Activated naive CD4-positive, alpha-beta T cell treated with anti-CD3 and anti-CD28 coated beads, Interleukin-2, amount 50 U/mL, for 24 hours (primary cell): Measurements from ENCODE around the gene CDK11B.
"Not testable (repeated sequence)": the region's sequence is repeated elsewhere in the genome, so short reads cannot be mapped to it uniquely, and the experiment has no call there.

ENCODE experiments used
- H3K27ac Mint-ChIP-seq: one replicate; pipeline ENCODE4 v1.8.0; 2021; ENCODE audit warnings: mild to moderate bottlenecking, mixed read lengths
- H3K27me3 Mint-ChIP-seq: one replicate; pipeline ENCODE4 v1.8.0; 2021; ENCODE audit warnings: mixed read lengths
- H3K36me3 Mint-ChIP-seq: one replicate; pipeline ENCODE4 v1.8.0; 2021; ENCODE audit warnings: mixed read lengths
- H3K4me1 Mint-ChIP-seq: one replicate; pipeline ENCODE4 v1.8.0; 2021; ENCODE audit warnings: mixed read lengths
- H3K4me3 Mint-ChIP-seq: one replicate; pipeline ENCODE4 v1.8.0; 2021; ENCODE audit warnings: mild to moderate bottlenecking, mixed read lengths
- H3K9me3 Mint-ChIP-seq: one replicate; pipeline ENCODE4 v1.8.0; 2021; ENCODE audit warnings: mixed read lengths

The CDK11B gene

GRCh38 chr1:1639368-1639767 lies 19.4 kb downstream of the CDK11B start:
- not testable (repeated sequence) for H3K27me3 Mint-ChIP-seq, H3K36me3 Mint-ChIP-seq, H3K9me3 Mint-ChIP-seq, H3K4me3 Mint-ChIP-seq, H3K27ac Mint-ChIP-seq, H3K4me1 Mint-ChIP-seq

- H3K36me3 Mint-ChIP-seq, H3K27me3 Mint-ChIP-seq, H3K4me1 Mint-ChIP-seq, H3K27ac Mint-ChIP-seq, H3K4me3 Mint-ChIP-seq, H3K9me3 Mint-ChIP-seq: not testable (repeated sequence)
Observed at GRCh38 chr1:1638528-1638927, 20.3 kb downstream of the CDK11B start.

DNA sequence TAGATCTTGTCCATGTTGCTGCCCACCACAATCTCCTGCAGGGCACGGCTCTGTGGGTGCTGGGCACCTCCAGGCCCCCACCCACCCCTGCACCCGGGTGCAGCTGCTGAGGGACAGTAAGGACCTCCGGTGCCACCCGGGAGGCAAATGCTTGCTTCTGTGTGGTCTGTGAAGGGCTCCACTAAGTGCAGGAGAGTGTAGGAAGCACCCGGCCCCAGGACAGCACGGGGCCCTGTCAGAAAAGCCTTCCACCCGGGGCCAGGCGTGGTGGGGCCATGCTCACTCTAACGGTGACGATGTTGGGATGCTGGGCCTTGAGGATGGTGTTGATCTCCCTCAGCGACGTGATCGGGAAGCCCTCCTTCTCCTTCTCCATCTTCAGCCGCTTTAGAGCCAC lies 21.3 kb downstream of the CDK11B start:
- not testable (repeated sequence) for H3K9me3 Mint-ChIP-seq, H3K4me3 Mint-ChIP-seq, H3K4me1 Mint-ChIP-seq, H3K27ac Mint-ChIP-seq, H3K27me3 Mint-ChIP-seq, H3K36me3 Mint-ChIP-seq

DNA sequence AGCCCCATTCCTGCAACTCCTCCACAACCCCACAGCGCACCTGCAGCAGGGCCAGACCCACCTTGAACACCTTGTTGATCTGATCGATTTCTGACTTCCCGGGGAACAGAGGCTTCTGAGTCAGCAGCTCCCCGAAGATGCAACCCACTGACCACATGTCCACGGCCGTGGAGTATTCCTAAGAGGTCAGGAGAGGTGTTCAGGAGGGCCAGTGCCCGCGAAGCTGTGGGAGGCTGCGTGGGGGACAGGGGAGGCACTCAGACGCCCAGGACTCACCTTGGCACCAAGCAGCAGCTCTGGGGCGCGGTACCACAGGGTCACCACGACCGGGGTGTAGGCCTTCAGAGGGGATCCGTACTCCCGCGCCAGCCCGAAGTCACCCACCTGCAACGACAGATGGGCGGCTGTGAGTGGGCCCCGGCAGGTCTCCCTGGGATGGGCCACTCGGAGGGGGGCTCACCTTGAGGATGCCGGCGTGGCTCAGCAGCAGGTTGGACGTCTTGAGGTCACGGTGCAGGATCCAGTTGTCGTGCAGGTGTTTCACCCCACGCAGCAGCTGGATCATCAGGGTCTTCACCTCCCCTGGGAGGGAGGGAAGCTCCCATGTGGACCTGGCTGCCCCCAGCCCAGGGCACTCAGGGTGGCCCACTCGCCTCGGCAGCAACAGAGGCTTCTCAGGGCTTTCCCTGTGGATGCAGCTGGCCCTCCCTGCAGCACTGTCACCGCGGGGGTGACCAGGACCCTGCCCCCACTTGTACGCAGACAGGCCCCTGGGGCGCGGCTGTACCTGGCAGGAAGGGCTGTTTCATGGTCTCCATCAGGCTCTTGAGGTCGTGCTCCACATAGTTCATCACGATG lies 22.0 kb downstream of the CDK11B start:
- not testable (repeated sequence) for H3K9me3 Mint-ChIP-seq, H3K27ac Mint-ChIP-seq, H3K4me3 Mint-ChIP-seq, H3K27me3 Mint-ChIP-seq, H3K4me1 Mint-ChIP-seq, H3K36me3 Mint-ChIP-seq

GRCh38 chr1:1634613-1635012 lies 24.2 kb downstream of the CDK11B start:
- not testable (repeated sequence) for H3K36me3 Mint-ChIP-seq, H3K4me1 Mint-ChIP-seq, H3K9me3 Mint-ChIP-seq, H3K4me3 Mint-ChIP-seq, H3K27ac Mint-ChIP-seq, H3K27me3 Mint-ChIP-seq

DNA sequence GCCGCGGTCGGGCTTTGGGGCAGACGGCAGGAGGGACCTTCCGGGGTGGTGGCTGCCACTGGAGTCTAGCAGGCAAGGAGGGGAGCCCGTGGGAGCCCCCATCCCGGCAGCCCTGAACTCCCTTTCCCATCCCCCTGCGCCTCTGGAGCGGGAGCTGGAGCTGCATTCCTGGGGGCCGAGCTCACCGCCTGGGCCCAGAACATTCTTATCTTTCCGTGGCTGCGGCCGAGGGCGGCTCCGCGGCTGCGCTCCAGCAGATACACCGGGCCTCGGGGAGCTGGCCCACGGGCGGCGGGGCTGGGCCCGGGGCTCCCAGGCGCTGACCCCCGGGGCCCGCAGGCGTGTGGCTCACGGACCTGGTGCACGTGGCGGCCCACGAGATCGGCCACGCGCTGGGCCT lies 25.4 kb downstream of the CDK11B start:
- H3K27ac Mint-ChIP-seq = not testable (repeated sequence)

GRCh38 chr1:1631782-1632420 lies 26.9 kb downstream of the CDK11B start, which contains the start of gene MMP23B:
TSS of gene MMP23B (plus strand) at chr1:1632173. CDS start at chr1:1632219, 46 bp downstream.
- H3K27ac Mint-ChIP-seq = peak within 1 kb of the TSS; percentile 41
- peaks cover 3% of the 10 kb centered on the region for H3K4me1 Mint-ChIP-seq
- peaks cover 2% of the 10 kb centered on the region for H3K27me3 Mint-ChIP-seq
- no peaks in the 10 kb centered on the region for H3K9me3 Mint-ChIP-seq
- H3K4me3 Mint-ChIP-seq = peak within 1 kb of the TSS; percentile 66
- no peaks in the 10 kb centered on the region for H3K36me3 Mint-ChIP-seq

More for the DNA sequence above, 25.4 kb downstream of the CDK11B start:
- H3K27me3 Mint-ChIP-seq, H3K36me3 Mint-ChIP-seq, H3K4me1 Mint-ChIP-seq, H3K9me3 Mint-ChIP-seq, H3K4me3 Mint-ChIP-seq: not testable (repeated sequence)

- H3K4me1 Mint-ChIP-seq = peaks cover 3% of the 10 kb centered on the region
- H3K4me3 Mint-ChIP-seq = peak overlapping the region; percentile 66
- H3K27me3 Mint-ChIP-seq = peaks cover 2% of the 10 kb centered on the region
- H3K9me3 Mint-ChIP-seq = no peaks in the 10 kb centered on the region
- no peaks in the 10 kb centered on the region for H3K36me3 Mint-ChIP-seq
- peak overlapping the region; percentile 41 for H3K27ac Mint-ChIP-seq
Observed at GRCh38 chr1:1630965-1631781, 27.6 kb downstream of the CDK11B start.

- no peaks in the 10 kb centered on the region for H3K9me3 Mint-ChIP-seq
- H3K4me1 Mint-ChIP-seq = peaks cover 3% of the 10 kb centered on the region
- H3K27ac Mint-ChIP-seq = peak overlapping the region; percentile 94
- H3K27me3 Mint-ChIP-seq = peaks cover 2% of the 10 kb centered on the region
- H3K36me3 Mint-ChIP-seq = no peaks in the 10 kb centered on the region
- peak overlapping the region; percentile 86 for H3K4me3 Mint-ChIP-seq
Observed at GRCh38 chr1:1630191-1630964, 28.4 kb downstream of the CDK11B start.

DNA sequence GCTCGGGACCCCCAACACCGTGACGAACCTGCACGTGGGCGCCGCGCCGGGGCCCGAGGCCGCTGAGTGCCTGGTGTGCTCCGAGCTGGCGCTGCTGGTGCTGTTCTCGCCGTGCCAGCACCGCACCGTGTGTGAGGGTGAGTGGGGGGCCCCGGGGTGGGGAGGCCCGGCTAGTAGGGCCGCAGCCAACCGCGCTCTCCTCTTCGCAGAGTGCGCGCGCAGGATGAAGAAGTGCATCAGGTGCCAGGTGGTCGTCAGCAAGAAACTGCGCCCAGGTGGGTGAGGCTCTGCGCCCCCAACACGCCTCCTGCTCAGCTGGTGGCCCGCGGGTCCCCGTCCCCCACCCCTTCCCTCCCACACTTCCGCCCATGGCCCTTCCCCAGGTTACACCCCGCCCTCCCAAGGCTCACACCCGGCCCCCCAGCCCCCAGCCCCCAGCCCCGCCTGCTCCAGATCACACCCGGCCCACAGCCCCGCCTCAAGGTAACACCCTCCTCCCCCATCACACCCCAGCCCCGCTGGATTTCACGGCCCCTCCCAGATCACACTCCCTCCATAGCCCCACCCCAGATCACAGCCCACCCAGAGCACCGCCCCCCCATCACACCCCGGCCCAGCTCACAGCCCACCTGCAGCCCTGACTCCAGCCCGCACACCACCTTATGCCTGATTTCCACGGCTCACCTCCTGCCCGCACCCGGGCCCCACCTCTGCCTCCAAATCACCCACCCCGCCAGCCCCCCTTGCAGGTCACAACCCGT lies 29.2 kb downstream of the CDK11B start:
- Mint-ChIP-seq H3K36me3 (no peaks in the 10 kb centered on the region), H3K27ac (peak overlapping the region; percentile 77), H3K4me1 (peaks cover 3% of the 10 kb centered on the region), H3K9me3 (no peaks in the 10 kb centered on the region), H3K27me3 (peaks cover 2% of the 10 kb centered on the region), H3K4me3 (peak overlapping the region; percentile 59)

DNA sequence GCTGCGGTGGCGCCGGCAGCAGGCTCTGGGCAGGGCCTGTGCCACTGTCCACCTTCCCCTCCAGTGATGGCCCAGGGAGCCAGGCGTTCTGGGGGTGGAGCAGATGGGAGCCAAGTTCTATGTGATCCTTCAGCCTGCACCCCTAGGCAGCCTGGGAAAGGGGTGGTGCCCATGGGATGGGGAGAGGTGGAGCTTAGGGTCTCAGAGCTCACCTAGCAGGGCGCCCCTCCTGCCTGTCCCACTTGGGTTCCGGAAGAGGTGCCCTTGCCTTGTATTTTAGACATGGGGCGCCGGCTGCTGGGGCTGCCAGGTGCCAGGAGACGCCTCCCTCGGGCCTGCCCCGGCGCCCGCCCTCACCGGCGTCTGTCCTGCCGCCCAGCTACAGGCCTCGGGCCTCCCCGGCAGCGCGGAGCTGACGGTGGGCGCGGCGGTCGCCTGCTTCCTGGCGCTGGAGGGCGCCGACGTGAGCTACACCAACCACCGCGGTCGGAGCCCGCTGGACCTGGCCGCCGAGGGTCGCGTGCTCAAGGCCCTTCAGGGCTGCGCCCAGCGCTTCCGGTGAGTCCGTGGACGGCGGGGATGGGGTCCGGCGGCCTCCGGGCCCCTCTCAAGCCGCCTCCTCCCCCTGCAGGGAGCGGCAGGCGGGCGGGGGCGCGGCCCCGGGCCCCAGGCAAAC lies 29.9 kb downstream of the CDK11B start:
- H3K36me3 Mint-ChIP-seq = no peaks in the 10 kb centered on the region
- H3K4me3 Mint-ChIP-seq = peak overlapping the region; percentile 57
- no peak overlapping the region for H3K27ac Mint-ChIP-seq
- H3K9me3 Mint-ChIP-seq = no peaks in the 10 kb centered on the region
- peaks cover 3% of the 10 kb centered on the region for H3K4me1 Mint-ChIP-seq
- H3K27me3 Mint-ChIP-seq = peaks cover 2% of the 10 kb centered on the region

DNA sequence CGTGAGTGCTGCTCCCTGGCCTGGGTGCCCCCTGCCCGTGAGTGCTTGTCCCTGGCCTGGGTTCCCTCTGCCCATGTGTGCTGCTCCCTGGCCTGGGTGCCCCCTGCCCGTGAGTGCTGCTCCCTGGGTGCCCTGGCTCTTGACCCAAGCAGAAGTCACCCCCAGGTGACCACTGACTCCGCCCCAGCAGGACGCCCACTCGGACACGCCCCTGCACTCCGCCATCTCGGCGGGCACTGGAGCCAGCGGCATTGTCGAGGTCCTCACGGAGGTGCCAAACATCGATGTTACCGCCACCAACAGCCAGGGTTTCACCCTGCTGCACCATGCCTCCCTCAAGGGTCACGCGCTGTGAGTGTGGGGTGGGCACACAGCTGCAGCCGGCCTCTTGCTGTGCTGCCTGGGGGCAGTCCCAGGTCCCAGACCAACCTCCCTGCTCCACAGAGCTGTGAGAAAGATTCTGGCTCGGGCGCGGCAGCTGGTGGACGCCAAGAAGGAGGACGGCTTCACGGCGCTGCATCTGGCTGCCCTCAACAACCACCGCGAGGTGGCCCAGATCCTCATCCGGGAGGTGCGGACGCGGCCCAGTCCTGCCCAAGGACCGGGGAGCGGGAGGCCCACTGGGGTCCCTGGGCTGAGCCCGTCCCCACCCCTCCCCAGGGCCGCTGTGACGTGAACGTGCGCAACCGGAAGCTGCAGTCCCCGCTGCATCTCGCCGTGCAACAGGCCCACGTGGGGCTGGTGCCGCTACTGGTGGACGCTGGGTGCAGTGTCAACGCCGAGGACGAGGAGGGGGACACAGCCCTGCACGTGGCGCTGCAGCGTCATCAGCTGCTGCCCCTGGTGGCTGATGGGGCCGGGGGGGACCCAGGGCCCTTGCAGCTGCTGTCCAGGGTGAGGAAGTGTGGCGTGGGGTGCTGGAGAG lies 30.7 kb downstream of the CDK11B start:
- Mint-ChIP-seq H3K36me3 (no peaks in the 10 kb centered on the region), H3K4me3 (peak overlapping the region; percentile 57), H3K27me3 (peaks cover 2% of the 10 kb centered on the region), H3K4me1 (peaks cover 3% of the 10 kb centered on the region), H3K9me3 (no peaks in the 10 kb centered on the region), H3K27ac (no peak overlapping the region)

DNA sequence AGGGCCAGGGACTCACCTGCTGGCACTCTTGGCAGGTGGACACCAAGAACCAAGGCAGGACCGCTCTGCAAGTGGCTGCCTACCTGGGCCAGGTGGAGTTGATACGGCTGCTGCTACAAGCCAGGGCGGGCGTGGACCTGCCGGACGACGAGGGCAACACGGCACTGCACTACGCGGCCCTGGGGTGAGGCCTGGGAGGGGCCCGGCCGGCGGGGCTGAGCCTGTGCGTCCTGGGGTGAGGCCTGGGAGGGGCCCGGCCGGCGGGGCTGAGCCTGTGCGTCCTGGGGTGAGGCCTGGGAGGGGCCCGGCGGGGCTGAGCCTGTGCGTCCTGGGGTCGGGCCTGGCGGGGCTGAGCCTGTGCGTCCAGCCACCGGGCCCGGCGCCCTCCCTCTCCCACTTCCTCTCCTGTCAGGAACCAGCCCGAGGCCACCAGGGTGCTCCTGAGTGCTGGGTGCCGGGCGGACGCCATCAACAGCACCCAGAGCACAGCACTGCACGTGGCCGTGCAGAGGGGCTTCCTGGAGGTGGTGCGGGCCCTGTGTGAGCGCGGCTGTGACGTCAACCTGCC lies 31.5 kb downstream of the CDK11B start:
- Mint-ChIP-seq H3K4me3 (no peak overlapping the region), H3K27ac (no peak overlapping the region), H3K36me3 (no peaks in the 10 kb centered on the region), H3K9me3 (no peaks in the 10 kb centered on the region), H3K4me1 (peaks cover 8% of the 10 kb centered on the region), H3K27me3 (peaks cover 2% of the 10 kb centered on the region)
